ENCODE results near the gene MGP. TPM values are rescaled to one million over a fixed set of nuclear protein-coding genes. Genes with fewer than 3 reads are reported as not detected.

Gene MGP
- total and polyA plus RNA-seq, 2 experiments from 2014 or later = 0.60 TPM; not detected in 1

DNA sequence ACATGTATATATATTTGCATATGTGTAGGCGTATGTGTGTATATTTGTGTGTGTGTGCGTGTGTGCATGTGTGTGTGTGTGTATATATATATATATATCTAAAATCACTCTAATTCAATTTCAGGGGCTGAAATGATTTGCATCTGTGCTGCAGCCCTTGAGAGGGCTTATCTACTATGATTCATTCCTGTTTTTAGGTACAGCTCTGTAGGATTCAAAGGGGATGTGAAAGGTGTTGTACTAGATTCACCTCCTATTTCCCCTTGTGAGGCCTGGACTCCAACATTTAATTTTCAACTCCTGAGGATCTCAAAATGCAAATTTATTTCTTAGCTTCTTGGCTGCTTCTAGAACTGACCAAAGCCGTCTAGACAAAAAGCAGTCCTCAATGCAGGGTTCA is 41.6 kb upstream of the MGP start:
- Histone ChIP-seq H2AFZ (no peak overlapping the region), H3K79me2 (replicated peaks; ENCODE audit: insufficient read depth) (no peaks in the 10 kb centered on the region), H4K20me1 (replicated peaks; ENCODE audit: insufficient read depth) (no peaks in the 10 kb centered on the region), H3F3A (replicated peaks; ENCODE audit: low read depth) (no peaks in the 10 kb centered on the region), H3K36me3 (ENCODE audit: insufficient read depth) (no peaks in the 10 kb centered on the region), H3K4me2 (no peak overlapping the region), H3K4me1 (ENCODE audit: insufficient read depth) (peaks cover 9% of the 10 kb centered on the region; the same call in 1 of the 2 replicates), H3K4me3 (no peak overlapping the region), H3K27ac (ENCODE audit: low read depth) (no peak overlapping the region), H3K27me3 (ENCODE audit: insufficient read depth) (no peaks in the 10 kb centered on the region), H3K9me2 (ENCODE audit: insufficient read depth) (no peaks in the 10 kb centered on the region)
- DNase-seq (ENCODE audit: low spot score) (no peak), ATAC-seq (no peak)
- no peak overlapping the region for H3K4me3 Mint-ChIP-seq
- peaks cover 18% of the 10 kb centered on the region; the same call in 2 of the 3 replicates for H3K4me1 Mint-ChIP-seq
- H3K9me3 Mint-ChIP-seq = no peaks in the 10 kb centered on the region
- no peaks in the 10 kb centered on the region for H3K36me3 Mint-ChIP-seq (ENCODE audit: low read depth)
- peaks cover 6% of the 10 kb centered on the region for H3K27me3 Mint-ChIP-seq (ENCODE audit: insufficient read depth, low read depth, poor library complexity)
- TF ChIP-seq CREB1 (CRISPR knock-in tag; IDR thresholded peaks at IDR 0.05; ENCODE audit: low read depth) (no peak), JUNB (IDR thresholded peaks at IDR 0.05; ENCODE audit: unreplicated experiment) (no peak)
- H3K27ac Mint-ChIP-seq = peak overlapping the region; percentile 21; the same call in 1 of the 2 replicates

DNA sequence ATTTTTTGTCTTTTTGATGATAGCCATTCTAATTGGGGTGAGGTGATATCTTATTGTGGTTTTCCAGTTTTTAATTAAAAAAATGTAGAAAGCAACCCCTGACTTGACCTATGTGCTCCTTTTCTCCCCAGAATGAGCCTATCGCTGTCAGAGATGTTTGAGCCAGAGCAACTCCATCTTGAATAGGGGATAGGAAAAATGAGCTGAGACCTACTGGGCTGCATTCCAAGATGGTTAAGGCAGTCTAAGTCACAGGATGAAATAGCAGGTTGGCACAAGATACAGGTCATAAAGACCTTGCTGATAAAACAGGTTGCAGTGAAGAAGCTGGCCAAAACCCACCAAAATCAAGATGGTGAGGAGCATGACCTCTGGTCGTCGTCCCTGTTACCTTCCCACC is 38.9 kb upstream of the MGP start:
- H3F3A ChIP-seq (replicated peaks; ENCODE audit: low read depth) = no peaks in the 10 kb centered on the region
- H3K36me3 ChIP-seq (ENCODE audit: insufficient read depth) = no peaks in the 10 kb centered on the region
- no peak overlapping the region for H3K4me2 ChIP-seq
- H3K27ac ChIP-seq (ENCODE audit: low read depth) = no peak overlapping the region
- no peaks in the 10 kb centered on the region for H3K9me3 Mint-ChIP-seq
- H3K4me3 Mint-ChIP-seq = no peak overlapping the region
- no peak overlapping the region for H3K27ac Mint-ChIP-seq
- DNase-seq (ENCODE audit: low spot score) = no peak
- peaks cover 15% of the 10 kb centered on the region; the same call in 2 of the 3 replicates for H3K4me1 Mint-ChIP-seq
- H3K27me3 Mint-ChIP-seq (ENCODE audit: insufficient read depth, low read depth, poor library complexity) = peaks cover 6% of the 10 kb centered on the region
- no peak for ATAC-seq
- H3K9me2 ChIP-seq (ENCODE audit: insufficient read depth) = no peaks in the 10 kb centered on the region
- no peaks in the 10 kb centered on the region for H3K79me2 ChIP-seq (replicated peaks; ENCODE audit: insufficient read depth)
- no peaks in the 10 kb centered on the region for H3K27me3 ChIP-seq (ENCODE audit: insufficient read depth)
- H3K4me1 ChIP-seq (ENCODE audit: insufficient read depth) = peaks cover 9% of the 10 kb centered on the region; the same call in 1 of the 2 replicates
- no peak overlapping the region for H2AFZ ChIP-seq
- H3K4me3 ChIP-seq = no peak overlapping the region
- no peaks in the 10 kb centered on the region for H3K36me3 Mint-ChIP-seq (ENCODE audit: low read depth)
- H4K20me1 ChIP-seq (replicated peaks; ENCODE audit: insufficient read depth) = no peaks in the 10 kb centered on the region
- TF ChIP-seq ZNF114 (CRISPR knock-in tag; IDR thresholded peaks at IDR 0.05) (no peak), ZNF331 (CRISPR knock-in tag; IDR thresholded peaks at IDR 0.05; ENCODE audit: low read depth) (no peak), POLR2AphosphoS5 (IDR thresholded peaks at IDR 0.05; ENCODE audit: low read depth) (no peak), STAT1 (IDR thresholded peaks at IDR 0.05; ENCODE audit: unreplicated experiment) (no peak), NANOG (IDR thresholded peaks at IDR 0.05; ENCODE audit: borderline replicate concordance) (no peak), EZH2phosphoT487 (IDR thresholded peaks at IDR 0.05; ENCODE audit: unreplicated experiment) (no peak), EZH2 (IDR thresholded peaks at IDR 0.05; ENCODE audit: low read depth, unreplicated experiment) (no peak), CREB1 (CRISPR knock-in tag; IDR thresholded peaks at IDR 0.05; ENCODE audit: low read depth) (no peak)
- TF ChIP-seq, protein P1, sequence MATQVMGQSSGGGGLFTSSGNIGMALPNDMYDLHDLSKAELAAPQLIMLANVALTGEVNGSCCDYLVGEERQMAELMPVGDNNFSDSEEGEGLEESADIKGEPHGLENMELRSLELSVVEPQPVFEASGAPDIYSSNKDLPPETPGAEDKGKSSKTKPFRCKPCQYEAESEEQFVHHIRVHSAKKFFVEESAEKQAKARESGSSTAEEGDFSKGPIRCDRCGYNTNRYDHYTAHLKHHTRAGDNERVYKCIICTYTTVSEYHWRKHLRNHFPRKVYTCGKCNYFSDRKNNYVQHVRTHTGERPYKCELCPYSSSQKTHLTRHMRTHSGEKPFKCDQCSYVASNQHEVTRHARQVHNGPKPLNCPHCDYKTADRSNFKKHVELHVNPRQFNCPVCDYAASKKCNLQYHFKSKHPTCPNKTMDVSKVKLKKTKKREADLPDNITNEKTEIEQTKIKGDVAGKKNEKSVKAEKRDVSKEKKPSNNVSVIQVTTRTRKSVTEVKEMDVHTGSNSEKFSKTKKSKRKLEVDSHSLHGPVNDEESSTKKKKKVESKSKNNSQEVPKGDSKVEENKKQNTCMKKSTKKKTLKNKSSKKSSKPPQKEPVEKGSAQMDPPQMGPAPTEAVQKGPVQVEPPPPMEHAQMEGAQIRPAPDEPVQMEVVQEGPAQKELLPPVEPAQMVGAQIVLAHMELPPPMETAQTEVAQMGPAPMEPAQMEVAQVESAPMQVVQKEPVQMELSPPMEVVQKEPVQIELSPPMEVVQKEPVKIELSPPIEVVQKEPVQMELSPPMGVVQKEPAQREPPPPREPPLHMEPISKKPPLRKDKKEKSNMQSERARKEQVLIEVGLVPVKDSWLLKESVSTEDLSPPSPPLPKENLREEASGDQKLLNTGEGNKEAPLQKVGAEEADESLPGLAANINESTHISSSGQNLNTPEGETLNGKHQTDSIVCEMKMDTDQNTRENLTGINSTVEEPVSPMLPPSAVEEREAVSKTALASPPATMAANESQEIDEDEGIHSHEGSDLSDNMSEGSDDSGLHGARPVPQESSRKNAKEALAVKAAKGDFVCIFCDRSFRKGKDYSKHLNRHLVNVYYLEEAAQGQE (IDR thresholded peaks at IDR 0.05; ENCODE audit: unreplicated experiment) = no peak
- TF ChIP-seq, protein P2, sequence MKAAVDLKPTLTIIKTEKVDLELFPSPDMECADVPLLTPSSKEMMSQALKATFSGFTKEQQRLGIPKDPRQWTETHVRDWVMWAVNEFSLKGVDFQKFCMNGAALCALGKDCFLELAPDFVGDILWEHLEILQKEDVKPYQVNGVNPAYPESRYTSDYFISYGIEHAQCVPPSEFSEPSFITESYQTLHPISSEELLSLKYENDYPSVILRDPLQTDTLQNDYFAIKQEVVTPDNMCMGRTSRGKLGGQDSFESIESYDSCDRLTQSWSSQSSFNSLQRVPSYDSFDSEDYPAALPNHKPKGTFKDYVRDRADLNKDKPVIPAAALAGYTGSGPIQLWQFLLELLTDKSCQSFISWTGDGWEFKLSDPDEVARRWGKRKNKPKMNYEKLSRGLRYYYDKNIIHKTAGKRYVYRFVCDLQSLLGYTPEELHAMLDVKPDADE (IDR thresholded peaks at IDR 0.05) = no peak
- TF ChIP-seq, protein P3, sequence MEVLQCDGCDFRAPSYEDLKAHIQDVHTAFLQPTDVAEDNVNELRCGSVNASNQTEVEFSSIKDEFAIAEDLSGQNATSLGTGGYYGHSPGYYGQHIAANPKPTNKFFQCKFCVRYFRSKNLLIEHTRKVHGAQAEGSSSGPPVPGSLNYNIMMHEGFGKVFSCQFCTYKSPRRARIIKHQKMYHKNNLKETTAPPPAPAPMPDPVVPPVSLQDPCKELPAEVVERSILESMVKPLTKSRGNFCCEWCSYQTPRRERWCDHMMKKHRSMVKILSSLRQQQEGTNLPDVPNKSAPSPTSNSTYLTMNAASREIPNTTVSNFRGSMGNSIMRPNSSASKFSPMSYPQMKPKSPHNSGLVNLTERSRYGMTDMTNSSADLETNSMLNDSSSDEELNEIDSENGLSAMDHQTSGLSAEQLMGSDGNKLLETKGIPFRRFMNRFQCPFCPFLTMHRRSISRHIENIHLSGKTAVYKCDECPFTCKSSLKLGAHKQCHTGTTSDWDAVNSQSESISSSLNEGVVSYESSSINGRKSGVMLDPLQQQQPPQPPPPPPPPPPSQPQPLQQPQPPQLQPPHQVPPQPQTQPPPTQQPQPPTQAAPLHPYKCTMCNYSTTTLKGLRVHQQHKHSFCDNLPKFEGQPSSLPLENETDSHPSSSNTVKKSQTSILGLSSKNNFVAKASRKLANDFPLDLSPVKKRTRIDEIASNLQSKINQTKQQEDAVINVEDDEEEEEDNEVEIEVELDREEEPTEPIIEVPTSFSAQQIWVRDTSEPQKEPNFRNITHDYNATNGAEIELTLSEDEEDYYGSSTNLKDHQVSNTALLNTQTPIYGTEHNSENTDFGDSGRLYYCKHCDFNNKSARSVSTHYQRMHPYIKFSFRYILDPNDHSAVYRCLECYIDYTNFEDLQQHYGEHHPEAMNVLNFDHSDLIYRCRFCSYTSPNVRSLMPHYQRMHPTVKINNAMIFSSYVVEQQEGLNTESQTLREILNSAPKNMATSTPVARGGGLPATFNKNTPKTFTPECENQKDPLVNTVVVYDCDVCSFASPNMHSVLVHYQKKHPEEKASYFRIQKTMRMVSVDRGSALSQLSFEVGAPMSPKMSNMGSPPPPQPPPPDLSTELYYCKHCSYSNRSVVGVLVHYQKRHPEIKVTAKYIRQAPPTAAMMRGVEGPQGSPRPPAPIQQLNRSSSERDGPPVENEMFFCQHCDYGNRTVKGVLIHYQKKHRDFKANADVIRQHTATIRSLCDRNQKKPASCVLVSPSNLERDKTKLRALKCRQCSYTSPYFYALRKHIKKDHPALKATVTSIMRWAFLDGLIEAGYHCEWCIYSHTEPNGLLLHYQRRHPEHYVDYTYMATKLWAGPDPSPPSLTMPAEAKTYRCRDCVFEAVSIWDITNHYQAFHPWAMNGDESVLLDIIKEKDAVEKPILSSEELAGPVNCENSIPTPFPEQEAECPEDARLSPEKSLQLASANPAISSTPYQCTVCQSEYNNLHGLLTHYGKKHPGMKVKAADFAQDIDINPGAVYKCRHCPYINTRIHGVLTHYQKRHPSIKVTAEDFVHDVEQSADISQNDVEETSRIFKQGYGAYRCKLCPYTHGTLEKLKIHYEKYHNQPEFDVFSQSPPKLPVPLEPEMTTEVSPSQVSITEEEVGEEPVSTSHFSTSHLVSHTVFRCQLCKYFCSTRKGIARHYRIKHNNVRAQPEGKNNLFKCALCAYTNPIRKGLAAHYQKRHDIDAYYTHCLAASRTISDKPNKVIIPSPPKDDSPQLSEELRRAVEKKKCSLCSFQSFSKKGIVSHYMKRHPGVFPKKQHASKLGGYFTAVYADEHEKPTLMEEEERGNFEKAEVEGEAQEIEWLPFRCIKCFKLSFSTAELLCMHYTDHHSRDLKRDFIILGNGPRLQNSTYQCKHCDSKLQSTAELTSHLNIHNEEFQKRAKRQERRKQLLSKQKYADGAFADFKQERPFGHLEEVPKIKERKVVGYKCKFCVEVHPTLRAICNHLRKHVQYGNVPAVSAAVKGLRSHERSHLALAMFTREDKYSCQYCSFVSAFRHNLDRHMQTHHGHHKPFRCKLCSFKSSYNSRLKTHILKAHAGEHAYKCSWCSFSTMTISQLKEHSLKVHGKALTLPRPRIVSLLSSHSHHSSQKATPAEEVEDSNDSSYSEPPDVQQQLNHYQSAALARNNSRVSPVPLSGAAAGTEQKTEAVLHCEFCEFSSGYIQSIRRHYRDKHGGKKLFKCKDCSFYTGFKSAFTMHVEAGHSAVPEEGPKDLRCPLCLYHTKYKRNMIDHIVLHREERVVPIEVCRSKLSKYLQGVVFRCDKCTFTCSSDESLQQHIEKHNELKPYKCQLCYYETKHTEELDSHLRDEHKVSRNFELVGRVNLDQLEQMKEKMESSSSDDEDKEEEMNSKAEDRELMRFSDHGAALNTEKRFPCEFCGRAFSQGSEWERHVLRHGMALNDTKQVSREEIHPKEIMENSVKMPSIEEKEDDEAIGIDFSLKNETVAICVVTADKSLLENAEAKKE (CRISPR knock-in tag; IDR thresholded peaks at IDR 0.05) = no peak

Measured in GM23338 (cell line).